GM21786 (cell line): ENCODE results near the gene LRIT3.
A peak's percentile ranks its signal among the peaks of the same experiment; 100 is the strongest.

Experiments
- ATAC-seq: cut with Tn5 transposase; IDR thresholded peaks from one replicate; pipeline ENCODE4 v1.9.1; 2021; ENCODE audit not compliant: unreplicated experiment

The LRIT3 gene

GRCh38 chr4:109847896-109848442 lies at the start of gene LRIT3:
Gene LRIT3 (plus strand): TSS chr4:109848107. CDS start chr4:109848202, 95 bp downstream.
- no peak for ATAC-seq

- ATAC-seq = no peak
These were observed 49.0 kb upstream of the LRIT3 start for GRCh38 chr4:109798866-109799265.

- no peak for ATAC-seq
These were observed 46.7 kb upstream of the LRIT3 start for GRCh38 chr4:109801099-109801789.

GRCh38 chr4:109801895-109802319 lies 46.0 kb upstream of the LRIT3 start, which contains the start of gene CFI:
Gene CFI (minus strand): TSS chr4:109801999. CDS start chr4:109801971, 28 bp downstream.
- no peak for ATAC-seq

GRCh38 chr4:109803924-109804571 lies 43.9 kb upstream of the LRIT3 start:
- ATAC-seq = peak; percentile 89

GRCh38 chr4:109809655-109810054 lies 38.3 kb upstream of the LRIT3 start:
- ATAC-seq = no peak

- no peak for ATAC-seq
These were observed 37.1 kb upstream of the LRIT3 start for GRCh38 chr4:109810552-109811387.

GRCh38 chr4:109811707-109812106 lies 36.2 kb upstream of the LRIT3 start:
- ATAC-seq = no peak

GRCh38 chr4:109815151-109816081 lies 32.5 kb upstream of the LRIT3 start, which contains the start of gene GAR1:
Gene GAR1 (plus strand): TSS chr4:109815762. CDS start chr4:109816165, 403 bp downstream.
- ATAC-seq = peak; percentile 99

GRCh38 chr4:109816082-109816442 lies 31.8 kb upstream of the LRIT3 start:
- ATAC-seq = no peak

- no peak for ATAC-seq
These were observed 31.0 kb upstream of the LRIT3 start for GRCh38 chr4:109816894-109817293.

GRCh38 chr4:109818268-109818667 lies 29.6 kb upstream of the LRIT3 start:
- ATAC-seq = no peak

- no peak for ATAC-seq
These were observed 27.3 kb upstream of the LRIT3 start for GRCh38 chr4:109820563-109820962.

GRCh38 chr4:109821185-109821584 lies 26.7 kb upstream of the LRIT3 start:
- ATAC-seq = no peak

GRCh38 chr4:109826719-109827118 lies 21.2 kb upstream of the LRIT3 start:
- no peak for ATAC-seq

- no peak for ATAC-seq
These were observed 20.2 kb upstream of the LRIT3 start, which contains the start of gene RRH for GRCh38 chr4:109827672-109828071. Gene RRH (plus strand): TSS chr4:109827972. CDS start chr4:109828028, 56 bp downstream.

- no peak for ATAC-seq
These were observed 14.2 kb upstream of the LRIT3 start for GRCh38 chr4:109833756-109834155.

- no peak for ATAC-seq
These were observed 10.9 kb upstream of the LRIT3 start for GRCh38 chr4:109836985-109837384.

GRCh38 chr4:109846395-109847098 lies 1.4 kb upstream of the LRIT3 start:
- ATAC-seq = no peak
